GM18873 (cell line): ENCODE measurements around the gene RUVBL2.
"Not testable (repeated sequence)": the region's sequence is repeated elsewhere in the genome, so short reads cannot be mapped to it uniquely, and the experiment has no call there.

ENCODE experiments used
- ATAC-seq: cut with Tn5 transposase; IDR thresholded peaks from one replicate; pipeline ENCODE4 v1.9.1; 2021; ENCODE audit warnings: mild to moderate bottlenecking, moderate library complexity, moderate number of reproducible peaks; ENCODE audit not compliant: unreplicated experiment, low FRiP score

RUVBL2 gene

DNA sequence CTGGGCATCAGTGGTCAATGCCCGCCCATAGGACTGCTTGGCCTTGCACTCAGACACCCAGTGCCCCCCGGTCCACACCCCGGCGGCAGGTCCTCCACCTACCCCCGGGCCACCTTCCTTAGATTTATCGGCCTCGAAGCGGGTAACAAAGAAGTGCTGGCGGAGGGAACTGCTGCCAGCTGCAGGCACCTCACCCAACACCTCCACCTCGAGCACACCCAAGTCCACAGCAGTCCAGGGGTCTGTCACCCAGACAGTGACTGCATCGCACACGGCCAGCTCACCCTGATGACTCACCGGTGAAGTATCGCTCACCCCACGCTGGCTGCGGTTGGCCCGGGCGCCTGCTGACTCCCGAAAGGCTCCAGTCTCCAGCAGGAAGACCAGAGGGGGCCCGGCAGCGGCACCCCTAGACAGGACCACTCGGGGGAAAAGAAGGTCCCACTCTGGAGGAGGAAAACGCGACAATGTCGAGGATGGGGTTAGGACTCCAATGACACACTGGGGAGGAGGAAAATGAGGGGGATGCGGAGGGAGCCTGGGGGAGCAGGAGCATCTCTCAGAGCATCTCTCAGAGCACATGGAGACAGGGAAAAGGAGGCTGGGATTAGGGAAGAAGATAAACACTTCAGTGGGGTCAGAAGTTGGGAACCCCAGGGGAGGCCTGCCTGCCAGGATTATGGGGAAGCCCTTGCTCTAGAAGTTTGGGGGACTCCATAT, 45.0 kb downstream of the RUVBL2 start:
- not testable (repeated sequence) for ATAC-seq

DNA sequence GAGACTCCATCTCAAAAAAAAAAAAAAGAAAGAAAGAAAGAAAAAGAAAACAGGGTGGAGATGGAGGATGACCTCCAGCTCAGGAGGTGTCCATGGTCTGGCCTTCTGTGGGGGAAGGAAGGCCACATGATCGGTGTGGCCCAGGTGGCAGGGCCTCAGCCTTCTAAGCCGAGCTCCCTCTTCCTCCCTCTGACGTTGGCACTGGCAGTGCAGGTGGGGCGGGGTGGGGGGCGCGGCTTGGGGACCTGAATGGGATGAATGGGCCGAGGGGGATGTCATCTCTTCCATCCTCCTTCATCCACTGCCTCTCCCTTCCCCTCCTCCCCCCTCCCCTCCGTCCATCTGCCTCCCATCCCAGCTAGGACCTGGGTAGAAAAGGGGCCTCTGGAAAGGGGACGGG, 46.0 kb downstream of the RUVBL2 start:
- not testable (repeated sequence) for ATAC-seq

DNA sequence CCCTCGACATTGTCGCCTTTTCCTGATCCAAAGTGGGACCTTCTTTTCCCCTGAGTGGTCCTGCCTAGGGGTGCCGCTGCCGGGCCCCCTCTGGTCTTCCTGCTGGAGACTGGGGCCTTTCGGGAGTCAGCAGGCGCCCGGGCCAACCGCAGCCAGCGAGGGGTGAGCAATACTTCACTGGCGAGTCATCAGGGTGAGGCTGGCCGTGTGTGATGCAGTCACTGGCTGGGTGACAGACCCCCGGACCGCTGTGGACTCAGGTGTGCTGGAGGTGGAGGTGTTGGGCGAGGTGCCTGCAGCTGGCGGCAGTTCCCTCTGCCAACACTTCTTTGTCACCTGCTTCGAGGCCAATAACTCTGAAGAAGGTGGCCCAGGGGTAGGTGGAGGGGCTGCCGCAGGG, 48.5 kb downstream of the RUVBL2 start:
- no peak for ATAC-seq

DNA sequence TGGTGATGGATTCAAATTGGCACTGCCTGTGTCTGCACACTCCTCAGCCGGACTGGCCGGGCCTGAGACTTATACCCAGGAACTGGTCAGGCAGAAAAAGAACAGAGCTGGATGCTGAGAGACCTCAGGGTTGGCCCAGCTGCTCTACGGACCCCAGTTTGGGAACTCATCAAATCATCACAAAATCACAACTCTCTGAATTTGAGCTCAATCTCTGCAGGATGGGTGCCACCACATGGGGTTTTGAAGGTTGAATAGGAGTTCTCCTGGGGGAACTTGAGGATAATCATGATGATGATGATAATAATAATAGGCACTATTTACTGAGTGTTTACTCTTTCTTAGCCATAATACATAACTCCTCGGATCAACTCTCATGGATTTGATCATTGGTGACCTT, 49.0 kb downstream of the RUVBL2 start:
- not testable (repeated sequence) for ATAC-seq

DNA sequence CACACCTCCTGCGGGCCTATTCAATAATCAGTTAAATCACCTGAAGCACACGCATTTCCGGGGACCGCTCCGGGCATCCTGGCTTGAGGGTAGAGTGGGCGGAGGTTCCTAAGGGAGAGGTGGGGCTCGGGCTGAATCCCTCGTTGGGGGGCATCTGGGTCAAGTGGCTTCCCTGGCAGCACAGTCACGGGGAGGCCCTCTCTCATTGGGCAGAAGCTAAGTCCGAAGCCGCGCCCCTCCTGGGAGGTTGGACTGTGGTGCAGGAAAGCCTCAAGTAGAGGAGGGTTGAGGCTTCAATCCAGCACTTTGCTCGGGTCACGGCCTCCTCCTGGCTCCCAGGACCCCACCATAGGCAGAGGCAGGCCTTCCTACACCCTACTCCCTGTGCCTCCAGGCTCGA, 49.9 kb downstream of the RUVBL2 start, which contains the start of gene CGB5:
CGB5 (plus strand) TSS at position 301 of the 400 bp plus-strand sequence. CDS start 362 bp downstream, outside the sequence.
- ATAC-seq = not testable (repeated sequence)

DNA sequence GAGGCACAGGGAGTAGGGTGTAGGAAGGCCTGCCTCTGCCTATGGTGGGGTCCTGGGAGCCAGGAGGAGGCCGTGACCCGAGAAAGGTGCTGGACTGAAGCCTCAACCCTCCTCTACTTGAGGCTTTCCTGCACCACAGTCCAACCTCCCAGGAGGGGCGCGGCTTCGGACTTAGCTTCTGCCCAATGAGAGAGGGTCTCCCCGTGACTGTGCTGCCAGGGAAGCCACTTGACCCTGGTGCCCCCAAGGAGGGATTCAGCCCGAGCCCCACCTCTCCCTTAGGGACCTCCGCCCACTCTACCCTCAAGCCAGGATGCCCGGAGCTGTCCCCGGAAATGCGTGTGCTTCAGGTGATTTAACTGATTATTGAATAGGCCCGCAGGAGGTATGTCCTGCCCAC, 55.3 kb downstream of the RUVBL2 start, which contains the start of gene CGB8:
CGB8 (minus strand) TSS at position 101 of the 400 bp plus-strand sequence. CDS start 372 bp downstream, outside the sequence.
- ATAC-seq = not testable (repeated sequence)

DNA sequence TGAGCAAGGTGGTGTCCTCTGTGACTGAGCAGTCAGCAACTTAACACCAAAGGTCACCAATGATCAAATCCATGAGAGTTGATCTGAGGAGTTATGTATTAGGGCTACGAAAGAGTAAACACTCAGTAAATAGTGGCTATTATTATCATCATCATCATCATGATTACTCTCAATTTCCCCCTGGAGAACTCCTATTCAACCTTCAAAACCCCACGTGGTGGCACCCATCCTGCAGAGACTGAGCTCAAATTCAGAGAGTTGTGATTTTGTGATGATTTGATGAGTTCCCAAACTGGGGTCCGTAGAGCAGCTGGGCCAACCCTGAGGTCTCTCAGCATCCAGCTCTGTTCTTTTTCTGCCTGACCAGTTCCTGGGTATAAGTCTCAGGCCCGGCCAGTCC, 56.1 kb downstream of the RUVBL2 start:
- not testable (repeated sequence) for ATAC-seq

GRCh38 chr19:49050376-49051033, 56.8 kb downstream of the RUVBL2 start:
- not testable (repeated sequence) for ATAC-seq

- ATAC-seq = no peak
Measured at GRCh38 chr19:49056101-49056901, 62.6 kb downstream of the RUVBL2 start.

GRCh38 chr19:49056902-49057596, 63.4 kb downstream of the RUVBL2 start:
- ATAC-seq = not testable (repeated sequence)

- no peak for ATAC-seq
Measured at GRCh38 chr19:49057636-49058234, 64.0 kb downstream of the RUVBL2 start, which contains the start of gene CGB7. TSS of gene CGB7 (minus strand) at chr19:49057749. CDS start at chr19:49055375, 2,374 bp downstream.

GRCh38 chr19:49058562-49058961, 64.9 kb downstream of the RUVBL2 start:
- no peak for ATAC-seq

DNA sequence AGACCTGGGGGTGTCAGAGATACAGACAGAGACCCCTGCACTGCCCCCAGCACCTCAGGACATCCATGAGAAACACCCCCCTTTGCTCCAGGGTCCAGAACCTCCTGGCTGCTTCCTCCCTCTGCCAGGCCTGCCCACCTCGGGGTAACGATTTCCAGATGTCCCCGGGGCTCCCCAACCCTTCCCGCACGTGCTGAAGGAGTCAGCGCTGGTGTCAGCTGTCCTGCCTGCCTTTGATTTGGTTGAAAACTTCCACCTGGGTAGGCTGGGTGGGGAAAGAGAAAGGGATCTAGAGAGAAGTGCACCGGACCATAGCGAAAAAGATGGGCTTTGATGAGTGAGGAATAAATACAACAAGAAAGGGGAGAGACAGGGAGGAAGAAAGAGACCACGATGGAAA, 65.4 kb downstream of the RUVBL2 start:
- no peak for ATAC-seq

GRCh38 chr19:49061000-49061399, 67.3 kb downstream of the RUVBL2 start:
- no peak for ATAC-seq

GRCh38 chr19:49061445-49061844, 67.8 kb downstream of the RUVBL2 start:
- ATAC-seq = no peak

- no peak for ATAC-seq
Measured at GRCh38 chr19:49064029-49064629, 70.4 kb downstream of the RUVBL2 start.

DNA sequence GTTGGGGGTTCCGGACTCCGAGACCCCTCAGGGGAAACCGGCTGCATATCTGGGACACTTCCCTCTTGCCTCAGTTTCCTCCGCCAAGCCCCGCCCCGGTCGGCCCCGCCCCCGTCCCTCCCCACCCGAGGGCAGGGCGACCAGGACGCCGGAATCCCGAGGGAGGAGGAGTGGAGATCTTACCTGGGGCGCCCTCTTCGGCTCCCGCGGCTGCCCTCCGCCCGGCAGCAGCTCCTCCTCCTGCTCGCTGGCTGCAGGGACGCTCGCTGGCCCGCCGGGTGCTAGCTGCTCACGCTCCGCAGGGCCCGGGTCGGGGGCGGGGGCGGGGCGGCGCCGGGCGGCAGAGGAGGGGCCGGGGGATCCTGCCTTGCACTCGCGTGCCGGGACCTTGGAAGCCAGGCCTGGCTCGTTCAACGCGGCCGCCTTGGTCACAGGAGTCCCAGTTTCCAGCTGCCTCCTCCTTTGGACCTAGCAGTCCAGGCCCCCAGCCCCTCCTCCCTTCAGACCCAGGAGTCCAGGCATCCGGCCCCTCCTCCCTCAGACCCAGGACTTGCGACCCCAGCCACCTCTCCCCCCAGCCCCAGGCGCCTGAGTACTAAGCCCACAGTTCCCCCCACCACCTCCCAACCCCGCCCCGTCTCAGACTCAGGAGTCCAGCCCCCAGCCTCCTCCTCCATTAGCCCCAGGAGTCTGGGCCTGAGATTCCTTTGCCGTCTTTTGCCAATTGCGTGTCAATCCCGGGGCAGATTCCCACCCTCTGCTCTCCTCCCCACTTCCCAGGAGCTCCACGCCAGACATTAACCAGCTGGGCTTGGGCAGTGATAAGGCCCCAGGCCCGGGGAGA, 71.3 kb downstream of the RUVBL2 start, which contains the start of gene NTF4:
NTF4 (minus strand) TSS at position 51 of the 844 bp plus-strand sequence. CDS start 2,821 bp downstream, outside the sequence.
- ATAC-seq = no peak
